ENCODE results near the gene FOXP1. TPM values are rescaled to one million over a fixed set of nuclear protein-coding genes. Genes with fewer than 3 reads are reported as not detected.

The FOXP1 gene
- total RNA-seq, 1 donor from 2014 or later = 107 TPM

DNA sequence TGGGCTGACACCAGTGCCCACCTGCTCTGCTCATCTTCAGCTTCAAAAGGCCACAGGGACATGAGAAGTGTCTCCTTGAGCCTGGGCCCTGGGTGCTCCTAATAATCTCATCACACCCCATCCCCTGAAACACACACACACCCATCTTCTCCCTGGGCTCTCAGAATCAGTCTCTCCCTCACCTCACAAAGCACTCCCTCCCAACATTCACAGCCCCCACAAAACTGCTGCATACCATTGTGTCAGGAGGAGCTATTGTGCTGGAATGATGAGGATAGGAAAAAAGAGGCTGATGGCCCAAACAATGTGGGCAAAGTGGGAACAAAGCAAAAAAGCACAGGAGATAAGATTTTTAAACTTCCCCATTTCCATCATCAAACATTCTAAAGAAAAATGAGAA is 16.8 kb downstream of the FOXP1 start:
- peaks cover 33% of the 10 kb centered on the region for H3K36me3 Mint-ChIP-seq (ENCODE audit: low read depth, unreplicated experiment)
- no peak overlapping the region for H3K4me3 Mint-ChIP-seq (ENCODE audit: unreplicated experiment)
- H3K27ac Mint-ChIP-seq (ENCODE audit: unreplicated experiment) = no peak overlapping the region
- peaks cover 96% of the 10 kb centered on the region for H3K79me2 ChIP-seq (ENCODE audit: insufficient read depth, low read length)
- peaks cover 30% of the 10 kb centered on the region for H3K36me3 ChIP-seq (ENCODE audit: insufficient read depth, low read length)
- peaks cover 2% of the 10 kb centered on the region for H3K9me3 Mint-ChIP-seq (ENCODE audit: unreplicated experiment)
- no peak overlapping the region for H3K4me2 ChIP-seq (ENCODE audit: low read length)
- no peak for DNase-seq (ENCODE audit: low read depth)
- H3K9ac ChIP-seq (ENCODE audit: low read length) = no peak overlapping the region
- TF ChIP-seq, protein P1, sequence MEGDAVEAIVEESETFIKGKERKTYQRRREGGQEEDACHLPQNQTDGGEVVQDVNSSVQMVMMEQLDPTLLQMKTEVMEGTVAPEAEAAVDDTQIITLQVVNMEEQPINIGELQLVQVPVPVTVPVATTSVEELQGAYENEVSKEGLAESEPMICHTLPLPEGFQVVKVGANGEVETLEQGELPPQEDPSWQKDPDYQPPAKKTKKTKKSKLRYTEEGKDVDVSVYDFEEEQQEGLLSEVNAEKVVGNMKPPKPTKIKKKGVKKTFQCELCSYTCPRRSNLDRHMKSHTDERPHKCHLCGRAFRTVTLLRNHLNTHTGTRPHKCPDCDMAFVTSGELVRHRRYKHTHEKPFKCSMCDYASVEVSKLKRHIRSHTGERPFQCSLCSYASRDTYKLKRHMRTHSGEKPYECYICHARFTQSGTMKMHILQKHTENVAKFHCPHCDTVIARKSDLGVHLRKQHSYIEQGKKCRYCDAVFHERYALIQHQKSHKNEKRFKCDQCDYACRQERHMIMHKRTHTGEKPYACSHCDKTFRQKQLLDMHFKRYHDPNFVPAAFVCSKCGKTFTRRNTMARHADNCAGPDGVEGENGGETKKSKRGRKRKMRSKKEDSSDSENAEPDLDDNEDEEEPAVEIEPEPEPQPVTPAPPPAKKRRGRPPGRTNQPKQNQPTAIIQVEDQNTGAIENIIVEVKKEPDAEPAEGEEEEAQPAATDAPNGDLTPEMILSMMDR (IDR thresholded peaks at IDR 0.05; ENCODE audit: insufficient read depth, low read depth, low read length) = no peak
- TF ChIP-seq EZH2 (IDR thresholded peaks at IDR 0.05; ENCODE audit: insufficient read depth, low read length) = no peak
- peaks cover 11% of the 10 kb centered on the region for H3K4me1 Mint-ChIP-seq (ENCODE audit: low read depth, unreplicated experiment)
- H4K20me1 ChIP-seq (ENCODE audit: insufficient read depth, low read length) = peaks cover 68% of the 10 kb centered on the region
- no peak overlapping the region for H3K4me3 ChIP-seq (ENCODE audit: insufficient read depth, low read depth, low read length)
- H3K27me3 ChIP-seq (ENCODE audit: insufficient read depth, low read length) = no peaks in the 10 kb centered on the region
- no peaks in the 10 kb centered on the region for H3K4me1 ChIP-seq (ENCODE audit: insufficient read depth, low read length)
- no peaks in the 10 kb centered on the region for H3K27me3 Mint-ChIP-seq (ENCODE audit: low read depth, unreplicated experiment)
- no peaks in the 10 kb centered on the region for H3K9me3 ChIP-seq (ENCODE audit: insufficient read depth, low read depth, low read length)
- H2AFZ ChIP-seq (ENCODE audit: low read depth, low read length) = no peak overlapping the region
- no peak overlapping the region for H3K27ac ChIP-seq (ENCODE audit: low read depth, low read length)
- no peak for FAIRE-seq

DNA sequence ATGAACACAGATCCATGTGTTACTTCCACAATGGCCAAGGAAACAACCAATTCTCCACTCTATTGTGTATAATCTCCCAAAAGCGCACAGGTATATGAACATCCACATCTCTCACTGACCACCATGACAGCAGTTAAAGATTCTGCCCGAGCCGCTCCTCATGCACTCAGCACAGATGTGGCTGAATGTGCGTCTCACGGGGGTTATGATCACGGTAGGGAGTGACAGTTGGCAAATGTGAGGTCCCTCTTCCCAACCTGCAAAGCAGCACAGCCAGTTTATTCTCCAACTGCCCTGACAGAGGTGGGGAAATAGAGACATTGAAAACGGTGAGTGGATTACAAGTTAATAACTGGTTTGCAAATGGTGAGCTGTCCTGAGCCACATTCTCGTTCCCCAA is 17.6 kb downstream of the FOXP1 start:
- no peak overlapping the region for H2AFZ ChIP-seq (ENCODE audit: low read depth, low read length)
- H4K20me1 ChIP-seq (ENCODE audit: insufficient read depth, low read length) = peaks cover 73% of the 10 kb centered on the region
- Mint-ChIP-seq H3K4me1 (ENCODE audit: low read depth, unreplicated experiment) (peaks cover 14% of the 10 kb centered on the region), H3K27ac (ENCODE audit: unreplicated experiment) (no peak overlapping the region), H3K4me3 (ENCODE audit: unreplicated experiment) (no peak overlapping the region), H3K9me3 (ENCODE audit: unreplicated experiment) (peaks cover 2% of the 10 kb centered on the region), H3K36me3 (ENCODE audit: low read depth, unreplicated experiment) (peaks cover 35% of the 10 kb centered on the region), H3K27me3 (ENCODE audit: low read depth, unreplicated experiment) (no peaks in the 10 kb centered on the region)
- no peak for TF ChIP-seq EZH2 (IDR thresholded peaks at IDR 0.05; ENCODE audit: insufficient read depth, low read length)
- TF ChIP-seq, protein P1 (IDR thresholded peaks at IDR 0.05; ENCODE audit: insufficient read depth, low read depth, low read length) = no peak
- peaks cover 96% of the 10 kb centered on the region for H3K79me2 ChIP-seq (ENCODE audit: insufficient read depth, low read length)
- no peaks in the 10 kb centered on the region for H3K4me1 ChIP-seq (ENCODE audit: insufficient read depth, low read length)
- H3K27me3 ChIP-seq (ENCODE audit: insufficient read depth, low read length) = no peaks in the 10 kb centered on the region
- H3K4me2 ChIP-seq (ENCODE audit: low read length) = no peak overlapping the region
- H3K27ac ChIP-seq (ENCODE audit: low read depth, low read length) = no peak overlapping the region
- FAIRE-seq = no peak
- H3K4me3 ChIP-seq (ENCODE audit: insufficient read depth, low read depth, low read length) = no peak overlapping the region
- no peak overlapping the region for H3K9ac ChIP-seq (ENCODE audit: low read length)
- H3K36me3 ChIP-seq (ENCODE audit: insufficient read depth, low read length) = peaks cover 29% of the 10 kb centered on the region
- H3K9me3 ChIP-seq (ENCODE audit: insufficient read depth, low read depth, low read length) = no peaks in the 10 kb centered on the region
- DNase-seq (ENCODE audit: low read depth) = no peak

DNA sequence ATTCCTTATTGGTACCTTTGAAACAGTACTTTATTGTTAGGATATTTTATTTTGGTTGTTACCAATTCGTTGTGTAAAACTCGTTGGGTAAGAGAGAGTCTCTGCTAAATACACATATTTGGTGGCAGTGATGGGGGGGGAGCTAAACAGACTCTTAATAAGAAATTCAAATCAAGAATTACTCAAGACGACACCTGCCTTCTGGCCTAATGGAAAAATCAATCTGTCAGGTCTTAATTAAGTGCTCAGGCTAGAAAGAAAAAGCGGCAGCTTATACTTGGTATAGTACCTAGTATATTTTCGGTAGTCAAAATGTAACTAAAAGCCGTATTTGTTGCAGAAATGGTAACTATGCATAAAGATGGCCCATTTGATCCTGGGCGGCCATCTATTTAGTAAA is 18.2 kb downstream of the FOXP1 start:
- peaks cover 2% of the 10 kb centered on the region for H3K9me3 Mint-ChIP-seq (ENCODE audit: unreplicated experiment)
- peaks cover 29% of the 10 kb centered on the region for H3K36me3 Mint-ChIP-seq (ENCODE audit: low read depth, unreplicated experiment)
- FAIRE-seq (no peak), DNase-seq (ENCODE audit: low read depth) (no peak)
- Histone ChIP-seq H3K36me3 (ENCODE audit: insufficient read depth, low read length) (peaks cover 27% of the 10 kb centered on the region), H4K20me1 (ENCODE audit: insufficient read depth, low read length) (peaks cover 66% of the 10 kb centered on the region), H3K9me3 (ENCODE audit: insufficient read depth, low read depth, low read length) (no peaks in the 10 kb centered on the region), H3K27ac (ENCODE audit: low read depth, low read length) (no peak overlapping the region), H3K9ac (ENCODE audit: low read length) (no peak overlapping the region), H3K4me1 (ENCODE audit: insufficient read depth, low read length) (no peaks in the 10 kb centered on the region), H3K4me2 (ENCODE audit: low read length) (no peak overlapping the region), H3K79me2 (ENCODE audit: insufficient read depth, low read length) (peaks cover 96% of the 10 kb centered on the region), H3K27me3 (ENCODE audit: insufficient read depth, low read length) (no peaks in the 10 kb centered on the region), H2AFZ (ENCODE audit: low read depth, low read length) (no peak overlapping the region), H3K4me3 (ENCODE audit: insufficient read depth, low read depth, low read length) (no peak overlapping the region)
- no peak overlapping the region for H3K4me3 Mint-ChIP-seq (ENCODE audit: unreplicated experiment)
- H3K27ac Mint-ChIP-seq (ENCODE audit: unreplicated experiment) = no peak overlapping the region
- H3K27me3 Mint-ChIP-seq (ENCODE audit: low read depth, unreplicated experiment) = no peaks in the 10 kb centered on the region
- TF ChIP-seq, protein P1 (IDR thresholded peaks at IDR 0.05; ENCODE audit: insufficient read depth, low read depth, low read length) = no peak
- TF ChIP-seq EZH2 (IDR thresholded peaks at IDR 0.05; ENCODE audit: insufficient read depth, low read length) = no peak
- peaks cover 20% of the 10 kb centered on the region for H3K4me1 Mint-ChIP-seq (ENCODE audit: low read depth, unreplicated experiment)

Measured in astrocyte (in vitro differentiated cells and primary cell).